ENCODE data around the gene AGPAT1.
A peak's percentile ranks its signal among the peaks of the same experiment; 100 is the strongest.

AGPAT1 gene

GRCh38 chr6:32127717-32128592, 47.9 kb downstream of the AGPAT1 start, which contains the start of gene ATF6B:
Gene ATF6B (minus strand): TSS chr6:32128246. CDS start chr6:32128207, 39 bp downstream.
- H3K27me3 Mint-ChIP-seq = peaks cover 11% of the 10 kb centered on the region
- peaks cover 40% of the 10 kb centered on the region for H3K36me3 Mint-ChIP-seq
- peak; percentile 99 for DNase-seq
- CTCF ChIA-PET = interaction anchor here (1.3 to 3.7 kb wide), 3 partner anchors 10 to 65 kb away, joined by 3 to 25 read pairs (median 5); partner anchors contain the start of gene GPSM3
- H3K4me1 Mint-ChIP-seq = peaks cover 50% of the 10 kb centered on the region
- peak within 1 kb of the TSS; percentile 99 for H3K4me3 Mint-ChIP-seq
- H3K9me3 Mint-ChIP-seq = no peaks in the 10 kb centered on the region
- H3K27ac Mint-ChIP-seq = peak within 1 kb of the TSS; percentile 95

- H3K36me3 Mint-ChIP-seq = peaks cover 41% of the 10 kb centered on the region
- peak overlapping the region; percentile 99 for H3K4me3 Mint-ChIP-seq
- H3K9me3 Mint-ChIP-seq = no peaks in the 10 kb centered on the region
- CTCF ChIA-PET = interaction anchor here (1.3 to 3.7 kb wide), 2 partner anchors 9 to 13 kb away, joined by 3 to 25 read pairs; no protein-coding TSS in a partner anchor
- H3K4me1 Mint-ChIP-seq = peaks cover 50% of the 10 kb centered on the region
- H3K27ac Mint-ChIP-seq = peak overlapping the region; percentile 95
- peaks cover 11% of the 10 kb centered on the region for H3K27me3 Mint-ChIP-seq
- DNase-seq = no peak
Measured at GRCh38 chr6:32127409-32127716, 48.5 kb downstream of the AGPAT1 start.

- Mint-ChIP-seq H3K9me3 (no peaks in the 10 kb centered on the region), H3K36me3 (peaks cover 45% of the 10 kb centered on the region), H3K4me1 (peaks cover 50% of the 10 kb centered on the region), H3K4me3 (peak overlapping the region; percentile 99), H3K27ac (peak overlapping the region; percentile 95), H3K27me3 (peaks cover 11% of the 10 kb centered on the region)
- DNase-seq = no peak
- CTCF ChIA-PET = interaction anchor here (3.7 kb wide), 1 partner anchor 9 kb away, joined by 25 read pairs; no protein-coding TSS in a partner anchor
Measured at GRCh38 chr6:32126880-32127279, 49.0 kb downstream of the AGPAT1 start.

GRCh38 chr6:32123681-32124080, 52.2 kb downstream of the AGPAT1 start:
- H3K27ac Mint-ChIP-seq = no peak overlapping the region
- CTCF ChIA-PET = interaction anchor here (1.5 kb wide), 1 partner anchor 9 kb away, joined by 5 read pairs; no protein-coding TSS in a partner anchor
- H3K4me3 Mint-ChIP-seq = no peak overlapping the region
- no peaks in the 10 kb centered on the region for H3K27me3 Mint-ChIP-seq
- no peak for DNase-seq
- no peaks in the 10 kb centered on the region for H3K9me3 Mint-ChIP-seq
- H3K4me1 Mint-ChIP-seq = peaks cover 41% of the 10 kb centered on the region
- peaks cover 64% of the 10 kb centered on the region for H3K36me3 Mint-ChIP-seq

GRCh38 chr6:32120573-32121059, 55.3 kb downstream of the AGPAT1 start:
- Mint-ChIP-seq H3K36me3 (peaks cover 59% of the 10 kb centered on the region), H3K9me3 (no peaks in the 10 kb centered on the region), H3K27ac (no peak overlapping the region), H3K4me3 (no peak overlapping the region), H3K27me3 (no peaks in the 10 kb centered on the region), H3K4me1 (peaks cover 12% of the 10 kb centered on the region)
- no peak for DNase-seq
- CTCF ChIA-PET = interaction anchor here (1.2 to 1.6 kb wide), 2 partner anchors 28 to 34 kb away, joined by 3 to 4 read pairs; no protein-coding TSS in a partner anchor

- H3K4me1 Mint-ChIP-seq = peaks cover 8% of the 10 kb centered on the region
- no peaks in the 10 kb centered on the region for H3K27me3 Mint-ChIP-seq
- CTCF ChIA-PET = interaction anchor here (0.7 to 2.7 kb wide), 14 partner anchors 8 to 105 kb away, joined by 3 to 25 read pairs (median 4); partner anchors contain the start of genes ATF6B, FKBPL, NOTCH4 and PRRT1
- H3K4me3 Mint-ChIP-seq = no peak overlapping the region
- H3K9me3 Mint-ChIP-seq = no peaks in the 10 kb centered on the region
- H3K27ac Mint-ChIP-seq = no peak overlapping the region
- H3K36me3 Mint-ChIP-seq = peaks cover 59% of the 10 kb centered on the region
- DNase-seq = peak; percentile 83
Measured at GRCh38 chr6:32118782-32119628, 56.9 kb downstream of the AGPAT1 start.

All from activated naive CD4-positive, alpha-beta T cell treated with anti-CD3 and anti-CD28 coated beads, Interleukin-2, amount 10 ng/mL, durations not matched to agents 7 days and 5 days (primary cell).